Kidney (tissue), 14 donors: ENCODE measurements around the gene PPA2. TPM values are rescaled to one million over a fixed set of nuclear protein-coding genes. Genes with fewer than 3 reads are reported as not detected.

Experiments used
- DNase-seq, 5 donors: peaks; one replicate each; pipeline ENCODE4 v3.0.0-alpha.2; 2013 to 2020
- FAIRE-seq: peaks from 2 replicates; lab custom pipeline; 2012; peaks lifted over from hg19 to GRCh38; lab: Jason Lieb, UNC
- H3K27ac ChIP-seq, 2 donors: one replicate each; pipeline ENCODE4 v1.7.0; 2013; ENCODE audit warnings: low read depth in 2 of 2, low read length in 2 of 2, inconsistent platforms in 1 of 2
- H3K27me3 ChIP-seq: one replicate; pipeline ENCODE4 v1.7.1; 2013; ENCODE audit warnings: low read length, inconsistent platforms; ENCODE audit not compliant: control insufficient read depth, insufficient read depth
- H3K36me3 ChIP-seq, 3 donors: one replicate each; pipeline versions ENCODE4 v1.7.0 to v1.7.1; 2013; ENCODE audit warnings: low read length in 3 of 3, control low read depth in 1 of 3, inconsistent platforms in 1 of 3; ENCODE audit not compliant: insufficient read depth in 3 of 3, control insufficient read depth in 2 of 3
- H3K4me1 ChIP-seq, 3 donors: one replicate each; pipeline versions ENCODE4 v1.7.0 to v1.7.1; 2013; ENCODE audit warnings: low read length in 3 of 3, inconsistent platforms in 1 of 3, low read depth in 1 of 3; ENCODE audit not compliant: control insufficient read depth in 2 of 3, insufficient read depth in 2 of 3
- H3K4me3 ChIP-seq, 3 donors: one replicate each; pipeline versions ENCODE4 v1.7.0 to v1.8.1; 2013; ENCODE audit warnings: low read length in 3 of 3, control low read depth in 1 of 3, inconsistent platforms in 1 of 3
- H3K9ac ChIP-seq, 3 donors: one replicate each; pipeline versions ENCODE4 v1.7.0 to v1.7.1; 2013; ENCODE audit warnings: low read length in 3 of 3, control low read depth in 1 of 3, inconsistent platforms in 1 of 3
- H3K9me3 ChIP-seq, 3 donors: one replicate each; pipeline versions ENCODE4 v1.7.0 to v1.7.1; 2013; ENCODE audit warnings: low read length in 3 of 3, control low read depth in 1 of 3, inconsistent platforms in 1 of 3; ENCODE audit not compliant: control insufficient read depth in 2 of 3, insufficient read depth in 1 of 3
- intact Hi-C: fragments of 100-400 bp; cut with DNase I; formaldehyde crosslinking; loops from one replicate; pipeline ENCODE4 v1.11.1; 2022
- polyA plus RNA-seq: library from polyadenylated mRNA; stranded (reverse); fragments of 350-450 nt; fragmentation: Illumina TruSeq; extraction: RNeasy Lipid Tissue Mini Kit (QIAGEN cat#74804); gene quantifications from one replicate; pipeline ENCODE4 v1.2.3, GENCODE V29; 2014; ENCODE audit warnings: low read depth, low replicate concordance; ENCODE audit not compliant: insufficient read depth
- total RNA-seq: library from RNA; stranded (reverse); fragmentation: NEBNext Ultra II Directional; extraction: Animal tissue kit (Norgen Biotek cat#: 25700); gene quantifications from one replicate; pipeline ENCODE4 v1.2.1, GENCODE V29; 2021
- TF ChIP-seq, protein P1 (sequence below): IDR thresholded peaks from 3 replicates; pipeline ENCODE4 v1.5.1; 2012; ENCODE audit warnings: mild to moderate bottlenecking, moderate library complexity, borderline replicate concordance; ENCODE audit not compliant: insufficient read depth; ENCODE audit errors: extremely low read depth
- donor health status: control.
- donor health status: control.
- donor health status: control.
- donor health status: control.
- donor health status: control.
- donor health status: DM: yes; HTN: yes; CAD: no.
- donor health status: Normal renal cell carcinoma (clear cell type).

The PPA2 gene
- total and polyA plus RNA-seq, 2 donors from 2014 or later: 84.9 to 193 TPM

DNA sequence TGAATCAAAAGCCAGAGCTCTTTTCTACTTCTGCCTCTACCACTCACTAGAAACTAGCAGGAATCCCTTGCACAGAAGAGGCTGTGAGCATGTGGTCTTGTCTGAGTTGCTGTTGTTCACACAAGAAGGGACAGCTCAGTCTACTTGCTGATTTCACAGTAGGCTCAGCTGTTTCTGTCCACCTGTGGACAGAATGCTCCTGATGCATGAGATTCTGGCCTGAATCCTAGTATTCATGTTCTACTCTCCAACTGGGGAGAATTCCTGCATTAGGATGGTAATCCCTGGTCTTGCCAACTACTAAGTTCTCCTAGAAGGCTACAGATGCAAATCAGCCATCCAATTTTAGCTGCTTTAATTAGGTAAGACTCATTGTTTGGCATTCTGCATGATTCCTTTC, 112.8 kb downstream of the PPA2 start:
- TF ChIP-seq, protein P1, sequence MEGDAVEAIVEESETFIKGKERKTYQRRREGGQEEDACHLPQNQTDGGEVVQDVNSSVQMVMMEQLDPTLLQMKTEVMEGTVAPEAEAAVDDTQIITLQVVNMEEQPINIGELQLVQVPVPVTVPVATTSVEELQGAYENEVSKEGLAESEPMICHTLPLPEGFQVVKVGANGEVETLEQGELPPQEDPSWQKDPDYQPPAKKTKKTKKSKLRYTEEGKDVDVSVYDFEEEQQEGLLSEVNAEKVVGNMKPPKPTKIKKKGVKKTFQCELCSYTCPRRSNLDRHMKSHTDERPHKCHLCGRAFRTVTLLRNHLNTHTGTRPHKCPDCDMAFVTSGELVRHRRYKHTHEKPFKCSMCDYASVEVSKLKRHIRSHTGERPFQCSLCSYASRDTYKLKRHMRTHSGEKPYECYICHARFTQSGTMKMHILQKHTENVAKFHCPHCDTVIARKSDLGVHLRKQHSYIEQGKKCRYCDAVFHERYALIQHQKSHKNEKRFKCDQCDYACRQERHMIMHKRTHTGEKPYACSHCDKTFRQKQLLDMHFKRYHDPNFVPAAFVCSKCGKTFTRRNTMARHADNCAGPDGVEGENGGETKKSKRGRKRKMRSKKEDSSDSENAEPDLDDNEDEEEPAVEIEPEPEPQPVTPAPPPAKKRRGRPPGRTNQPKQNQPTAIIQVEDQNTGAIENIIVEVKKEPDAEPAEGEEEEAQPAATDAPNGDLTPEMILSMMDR: no peak
- no peaks in the 10 kb centered on the region for H3K27me3 ChIP-seq
- intact Hi-C loops: no loop called here

DNA sequence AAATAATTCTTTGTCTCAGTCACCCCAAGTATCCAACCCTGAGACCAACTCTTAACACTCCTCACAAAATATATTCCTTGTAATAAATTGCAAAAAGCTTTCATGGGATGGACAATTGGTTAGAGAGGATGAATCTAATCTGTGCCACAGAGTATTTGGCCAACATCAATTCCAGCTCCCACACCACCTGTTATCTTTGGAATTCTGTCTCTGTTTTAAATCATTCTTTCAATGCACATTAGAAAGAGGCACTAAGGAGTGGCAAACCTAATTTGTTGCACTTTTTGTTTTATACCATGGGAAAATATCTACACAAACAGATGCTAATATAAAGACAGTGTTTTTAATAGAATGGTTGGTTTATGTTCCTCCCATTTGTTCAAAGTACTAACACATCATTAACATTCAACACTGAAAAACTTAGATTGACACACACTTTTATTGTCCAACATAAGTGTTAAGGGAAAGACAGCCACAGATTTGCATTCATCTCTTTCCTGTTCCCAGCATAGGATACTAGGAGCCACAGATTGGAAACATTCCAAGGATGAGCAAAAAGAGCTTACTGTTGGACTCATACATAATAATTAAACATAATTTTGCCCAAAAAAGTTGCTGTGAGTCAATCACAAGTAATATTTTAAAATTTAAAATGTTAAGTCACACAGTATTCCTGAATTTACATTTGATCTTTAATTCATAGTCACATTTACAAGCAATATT, 116.4 kb downstream of the PPA2 start:
- Histone ChIP-seq H3K9me3 (no peaks in the 10 kb centered on the region), H3K9ac (no peak overlapping the region), H3K36me3 (no peaks in the 10 kb centered on the region), H3K27me3 (no peaks in the 10 kb centered on the region), H3K4me1 (no peaks in the 10 kb centered on the region), H3K4me3 (no peak overlapping the region), H3K27ac (no peak overlapping the region)
- FAIRE-seq: no peak
- intact Hi-C loops: no loop called here
- TF ChIP-seq, protein P1: no peak
- no peak for DNase-seq

More for the DNA sequence above, 112.8 kb downstream of the PPA2 start:
- DNase-seq: no peak
- FAIRE-seq: no peak
- Histone ChIP-seq H3K4me3 (no peak overlapping the region), H3K27ac (no peak overlapping the region), H3K9ac (no peak overlapping the region), H3K9me3 (no peaks in the 10 kb centered on the region), H3K36me3 (no peaks in the 10 kb centered on the region), H3K4me1 (no peaks in the 10 kb centered on the region)

DNA sequence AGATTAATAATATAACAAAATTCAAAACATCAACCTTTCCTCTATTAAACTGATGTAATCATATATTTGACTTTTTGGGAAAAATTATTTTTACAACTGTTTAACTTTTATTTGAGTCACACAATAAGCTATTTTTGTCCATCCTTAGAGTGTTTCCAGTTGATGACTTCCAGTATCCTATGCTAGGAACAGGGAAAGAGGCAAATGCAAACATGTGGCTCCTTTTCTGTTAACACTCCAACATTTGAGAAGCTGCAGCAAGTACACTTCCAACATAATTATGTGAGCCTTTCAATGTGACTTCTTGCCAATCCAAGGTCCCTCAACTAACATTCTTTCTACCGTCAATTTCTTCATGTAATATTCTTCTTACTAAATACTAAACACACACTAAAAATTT, 117.7 kb downstream of the PPA2 start:
- intact Hi-C loops: no loop called here
- no peak for FAIRE-seq
- H3K27ac ChIP-seq: no peak overlapping the region
- TF ChIP-seq, protein P1: no peak
- no peaks in the 10 kb centered on the region for H3K9me3 ChIP-seq
- no peak overlapping the region for H3K9ac ChIP-seq
- no peak for DNase-seq
- no peaks in the 10 kb centered on the region for H3K36me3 ChIP-seq
- no peaks in the 10 kb centered on the region for H3K27me3 ChIP-seq
- no peaks in the 10 kb centered on the region for H3K4me1 ChIP-seq
- H3K4me3 ChIP-seq: no peak overlapping the region

DNA sequence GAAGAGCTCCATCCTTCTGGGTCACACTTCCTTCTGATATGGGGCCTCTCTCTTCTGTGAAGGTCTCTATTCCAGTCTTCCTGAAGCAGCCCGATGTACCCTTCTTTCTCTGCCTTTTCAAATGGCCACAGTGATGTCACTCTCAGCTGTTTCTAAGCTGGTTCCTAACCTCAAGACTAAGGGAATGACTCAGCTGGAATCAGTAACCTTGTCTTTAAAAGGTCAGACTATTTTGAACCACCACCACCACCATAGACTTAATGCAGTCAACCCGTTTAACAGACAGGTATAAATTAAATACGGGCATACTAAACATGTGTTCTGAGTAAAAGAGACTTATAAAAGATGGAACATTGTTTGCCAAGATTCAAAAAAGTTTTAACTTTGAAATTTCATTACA, 121.0 kb downstream of the PPA2 start:
- Histone ChIP-seq H3K36me3 (no peaks in the 10 kb centered on the region), H3K27ac (no peak overlapping the region), H3K4me1 (no peaks in the 10 kb centered on the region), H3K9ac (no peak overlapping the region), H3K9me3 (no peaks in the 10 kb centered on the region), H3K4me3 (no peak overlapping the region), H3K27me3 (no peaks in the 10 kb centered on the region)
- DNase-seq: no peak
- intact Hi-C loops: no loop called here
- FAIRE-seq: no peak
- TF ChIP-seq, protein P1: no peak
